GM12891 (cell line): Measurements from ENCODE around the gene SMOC2.

ENCODE experiments used
- PAX5 ChIP-seq: IDR thresholded peaks from 2 replicates; pipeline ENCODE4 v1.6.1; 2011; ENCODE audit warnings: low read length, moderate library complexity, mild to moderate bottlenecking; ENCODE audit not compliant: insufficient read depth, severe bottlenecking
- POLR2A ChIP-seq: IDR thresholded peaks from 2 replicates; pipeline ENCODE4 v1.6.1; 2011; ENCODE audit warnings: low read depth, low read length, control low read depth
- POLR2AphosphoS5 ChIP-seq: IDR thresholded peaks from 2 replicates; pipeline ENCODE4 v1.6.1; 2011; ENCODE audit warnings: low read depth, low read length, control low read depth

DNA sequence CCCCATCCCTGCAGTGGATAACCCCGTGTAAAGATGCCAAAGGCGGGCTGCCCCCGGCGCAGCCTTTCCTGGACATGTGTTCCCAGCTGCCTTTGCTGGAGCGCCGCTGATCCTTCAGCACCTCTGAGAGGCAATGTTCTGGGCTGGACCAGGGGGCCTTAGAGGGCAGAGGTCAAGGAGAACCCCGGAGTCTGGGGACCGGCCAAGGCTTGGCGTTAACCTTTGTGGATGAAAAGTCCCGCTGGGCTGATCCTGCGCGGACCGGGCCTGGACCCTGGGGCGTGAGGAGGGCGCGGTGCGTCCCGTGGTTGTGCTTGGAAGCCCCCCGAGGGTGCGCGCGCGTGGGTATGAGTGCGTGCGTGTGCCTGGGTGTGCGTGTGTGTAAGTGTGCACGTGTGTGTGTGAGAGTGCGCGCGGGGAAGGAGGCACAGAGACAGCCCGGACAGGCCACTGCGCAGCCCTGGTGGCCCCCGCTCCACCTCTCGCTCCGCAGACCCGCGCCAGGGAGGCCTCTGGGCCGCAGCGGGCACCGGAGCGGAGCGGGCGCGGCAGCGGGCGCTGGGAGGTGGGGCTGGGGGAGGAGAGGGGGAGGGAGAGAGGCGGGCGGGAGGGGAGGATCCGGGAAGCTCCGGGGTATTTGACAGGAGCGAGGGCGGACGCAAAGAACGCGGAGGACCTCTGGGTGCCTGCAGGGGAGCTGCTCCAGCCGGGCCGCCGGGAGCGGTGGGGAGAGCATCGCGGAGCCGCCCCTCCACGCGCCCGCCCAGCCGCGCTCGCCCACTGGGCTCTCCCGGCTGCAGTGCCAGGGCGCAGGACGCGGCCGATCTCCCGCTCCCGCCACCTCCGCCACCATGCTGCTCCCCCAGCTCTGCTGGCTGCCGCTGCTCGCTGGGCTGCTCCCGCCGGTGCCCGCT, at the start of gene SMOC2:
- TF ChIP-seq POLR2A, result no peak
- no peak for TF ChIP-seq POLR2AphosphoS5
- TF ChIP-seq PAX5, result no peak
